ENCODE results near the gene DISC1. TPM values are rescaled to one million over a fixed set of nuclear protein-coding genes. Genes with fewer than 3 reads are reported as not detected.

The DISC1 gene
- polyA plus RNA-seq, 1 experiment, result 5.4 TPM

GRCh38 chr1:231849981-231850380, 223.4 kb downstream of the DISC1 start:
- TF ChIP-seq CTCF (IDR thresholded peaks at IDR 0.05; ENCODE audit: low read depth, low read length), result no peak
- ChIA-PET POLR2A (no interaction called here), CTCF (no interaction called here)
- H3K4me3 ChIP-seq (ENCODE audit: low read depth, low read length), result no peak overlapping the region
- DNase-seq (ENCODE audit: low read depth, low spot score), result no peak
- H3K27me3 ChIP-seq (ENCODE audit: control insufficient read depth, insufficient read depth, low read length), result no peaks in the 10 kb centered on the region
- no peaks in the 10 kb centered on the region for H3K9me3 ChIP-seq (ENCODE audit: control insufficient read depth, insufficient read depth, low read length)
- H3K27ac ChIP-seq (ENCODE audit: low read depth, low read length), result no peak overlapping the region

- H3K4me3 ChIP-seq (ENCODE audit: low read depth, low read length), result no peak overlapping the region
- H3K27ac ChIP-seq (ENCODE audit: low read depth, low read length), result no peak overlapping the region
- POLR2A ChIA-PET, result no interaction called here
- H3K27me3 ChIP-seq (ENCODE audit: control insufficient read depth, insufficient read depth, low read length), result no peaks in the 10 kb centered on the region
- no peak for DNase-seq (ENCODE audit: low read depth, low spot score)
- CTCF ChIA-PET, result interaction anchor here (1.7 kb wide), 1 partner anchor 15 kb away, joined by 4 read pairs; no protein-coding TSS in a partner anchor
- TF ChIP-seq CTCF (IDR thresholded peaks at IDR 0.05; ENCODE audit: low read depth, low read length), result no peak
- H3K9me3 ChIP-seq (ENCODE audit: control insufficient read depth, insufficient read depth, low read length), result no peaks in the 10 kb centered on the region
Measured at GRCh38 chr1:231850786-231851185, 224.2 kb downstream of the DISC1 start.

- Histone ChIP-seq H3K27ac (ENCODE audit: low read depth, low read length) (no peak overlapping the region), H3K27me3 (ENCODE audit: control insufficient read depth, insufficient read depth, low read length) (no peaks in the 10 kb centered on the region), H3K9me3 (ENCODE audit: control insufficient read depth, insufficient read depth, low read length) (no peaks in the 10 kb centered on the region), H3K4me3 (ENCODE audit: low read depth, low read length) (no peak overlapping the region)
- CTCF ChIA-PET, result no interaction called here
- no peak for TF ChIP-seq CTCF (IDR thresholded peaks at IDR 0.05; ENCODE audit: low read depth, low read length)
- no peak for DNase-seq (ENCODE audit: low read depth, low spot score)
- POLR2A ChIA-PET, result no interaction called here
Measured at GRCh38 chr1:231853588-231854207, 227.1 kb downstream of the DISC1 start.

- Histone ChIP-seq H3K27me3 (ENCODE audit: control insufficient read depth, insufficient read depth, low read length) (no peaks in the 10 kb centered on the region), H3K9me3 (ENCODE audit: control insufficient read depth, insufficient read depth, low read length) (no peaks in the 10 kb centered on the region), H3K4me3 (ENCODE audit: low read depth, low read length) (no peak overlapping the region), H3K27ac (ENCODE audit: low read depth, low read length) (no peak overlapping the region)
- DNase-seq (ENCODE audit: low read depth, low spot score), result no peak
- POLR2A ChIA-PET, result no interaction called here
- CTCF ChIA-PET, result interaction anchor here (1.0 kb wide), 1 partner anchor 99 kb away, joined by 3 read pairs; no protein-coding TSS in a partner anchor
- TF ChIP-seq CTCF (IDR thresholded peaks at IDR 0.05; ENCODE audit: low read depth, low read length), result no peak
Measured at GRCh38 chr1:231855361-231855760, 228.8 kb downstream of the DISC1 start.

GRCh38 chr1:231855926-231856325, 229.3 kb downstream of the DISC1 start:
- Histone ChIP-seq H3K9me3 (ENCODE audit: control insufficient read depth, insufficient read depth, low read length) (no peaks in the 10 kb centered on the region), H3K4me3 (ENCODE audit: low read depth, low read length) (no peak overlapping the region), H3K27ac (ENCODE audit: low read depth, low read length) (no peak overlapping the region), H3K27me3 (ENCODE audit: control insufficient read depth, insufficient read depth, low read length) (no peaks in the 10 kb centered on the region)
- DNase-seq (ENCODE audit: low read depth, low spot score), result no peak
- CTCF ChIA-PET, result interaction anchor here (1.0 to 1.8 kb wide), 2 partner anchors 11 to 99 kb away, joined by 3 to 10 read pairs; no protein-coding TSS in a partner anchor
- no peak for TF ChIP-seq CTCF (IDR thresholded peaks at IDR 0.05; ENCODE audit: low read depth, low read length)
- POLR2A ChIA-PET, result no interaction called here
